ENCODE data around the gene MMP15.
"Not testable (repeated sequence)": the region's sequence is repeated elsewhere in the genome, so short reads cannot be mapped to it uniquely, and the experiment has no call there.

Gene MMP15

GRCh38 chr16:58025351-58026138 lies at the start of gene MMP15:
Gene MMP15, plus strand, starts transcription at chr16:58025754. Its CDS starts 597 bp downstream, at chr16:58026351.
- H3K4me2 ChIP-seq: peak within 1 kb of the TSS; percentile 100
- peak within 1 kb of the TSS; percentile 73 for H3K4me3 ChIP-seq
- no peaks in the 10 kb centered on the region for H3K36me3 ChIP-seq
- H3K9me3 ChIP-seq: no peaks in the 10 kb centered on the region
- peak within 1 kb of the TSS; percentile 64 for H3K9ac ChIP-seq
- peaks cover 81% of the 10 kb centered on the region for H4K20me1 ChIP-seq
- H3K27ac ChIP-seq: no peak within 1 kb of the TSS
- H3K27me3 ChIP-seq: peaks cover 66% of the 10 kb centered on the region
- no peak for TF ChIP-seq Cebpa-rat (IDR thresholded peaks at IDR 0.05)
- H3K4me1 ChIP-seq: peaks cover 41% of the 10 kb centered on the region

GRCh38 chr16:57976331-57976796 lies 49.2 kb upstream of the MMP15 start:
- Histone ChIP-seq H3K4me1 (peaks cover 10% of the 10 kb centered on the region), H3K4me3 (no peak overlapping the region), H3K9ac (no peak overlapping the region), H3K27ac (no peak overlapping the region), H3K36me3 (no peaks in the 10 kb centered on the region), H3K9me3 (no peaks in the 10 kb centered on the region), H3K4me2 (no peak overlapping the region), H4K20me1 (no peaks in the 10 kb centered on the region), H3K27me3 (no peaks in the 10 kb centered on the region)
- no peak for TF ChIP-seq Cebpa-rat (IDR thresholded peaks at IDR 0.05)

GRCh38 chr16:57977418-57978069 lies 48.0 kb upstream of the MMP15 start:
- Histone ChIP-seq H4K20me1 (no peaks in the 10 kb centered on the region), H3K4me3 (no peak overlapping the region), H3K4me1 (peaks cover 4% of the 10 kb centered on the region), H3K27me3 (no peaks in the 10 kb centered on the region), H3K36me3 (no peaks in the 10 kb centered on the region), H3K27ac (no peak overlapping the region), H3K9me3 (no peaks in the 10 kb centered on the region), H3K4me2 (no peak overlapping the region), H3K9ac (no peak overlapping the region)
- no peak for TF ChIP-seq Cebpa-rat (IDR thresholded peaks at IDR 0.05)

GRCh38 chr16:57978070-57978465 lies 47.5 kb upstream of the MMP15 start:
- not testable (repeated sequence) for H3K4me2 ChIP-seq, H3K36me3 ChIP-seq, H3K4me1 ChIP-seq, H3K27me3 ChIP-seq, H4K20me1 ChIP-seq, H3K9me3 ChIP-seq, H3K9ac ChIP-seq, H3K27ac ChIP-seq, H3K4me3 ChIP-seq

- no peaks in the 10 kb centered on the region for H3K9me3 ChIP-seq
- no peak for TF ChIP-seq Cebpa-rat (IDR thresholded peaks at IDR 0.05)
- no peak overlapping the region for H3K4me2 ChIP-seq
- no peak overlapping the region for H3K27ac ChIP-seq
- H3K4me1 ChIP-seq: peaks cover under 1% of the 10 kb centered on the region; the same call in 1 of the 2 replicates
- no peaks in the 10 kb centered on the region for H3K27me3 ChIP-seq
- no peaks in the 10 kb centered on the region for H4K20me1 ChIP-seq
- H3K9ac ChIP-seq: no peak overlapping the region
- no peaks in the 10 kb centered on the region for H3K36me3 ChIP-seq
- H3K4me3 ChIP-seq: no peak overlapping the region
Observed at GRCh38 chr16:57979006-57979585, 46.5 kb upstream of the MMP15 start.

- no peak overlapping the region for H3K27ac ChIP-seq
Observed at GRCh38 chr16:57981636-57982035, 43.9 kb upstream of the MMP15 start.

GRCh38 chr16:57982385-57982784 lies 43.2 kb upstream of the MMP15 start:
- H4K20me1 ChIP-seq: no peaks in the 10 kb centered on the region
- no peaks in the 10 kb centered on the region for H3K27me3 ChIP-seq

More at GRCh38 chr16:57981636-57982035, 43.9 kb upstream of the MMP15 start:
- H3K27me3 ChIP-seq: no peaks in the 10 kb centered on the region
- H3K9me3 ChIP-seq: no peaks in the 10 kb centered on the region
- no peaks in the 10 kb centered on the region for H3K36me3 ChIP-seq
- no peak overlapping the region for H3K4me3 ChIP-seq
- peaks cover 7% of the 10 kb centered on the region for H3K4me1 ChIP-seq
- no peaks in the 10 kb centered on the region for H4K20me1 ChIP-seq
- no peak overlapping the region for H3K4me2 ChIP-seq
- no peak for TF ChIP-seq Cebpa-rat (IDR thresholded peaks at IDR 0.05)
- no peak overlapping the region for H3K9ac ChIP-seq

GRCh38 chr16:57984443-57985203 lies 40.9 kb upstream of the MMP15 start:
- H3K4me2 ChIP-seq: peak overlapping the region; percentile 86
- H3K27ac ChIP-seq: no peak overlapping the region
- no peaks in the 10 kb centered on the region for H3K27me3 ChIP-seq
- H3K9ac ChIP-seq: peak overlapping the region; percentile 55; the same call in 1 of the 2 replicates
- H3K4me1 ChIP-seq: peaks cover 7% of the 10 kb centered on the region
- no peaks in the 10 kb centered on the region for H3K36me3 ChIP-seq
- TF ChIP-seq Cebpa-rat (IDR thresholded peaks at IDR 0.05): no peak
- H4K20me1 ChIP-seq: no peaks in the 10 kb centered on the region
- peak overlapping the region; percentile 63 for H3K4me3 ChIP-seq
- no peaks in the 10 kb centered on the region for H3K9me3 ChIP-seq

More at GRCh38 chr16:57982385-57982784, 43.2 kb upstream of the MMP15 start:
- no peak overlapping the region for H3K9ac ChIP-seq
- peaks cover 7% of the 10 kb centered on the region for H3K4me1 ChIP-seq
- no peaks in the 10 kb centered on the region for H3K36me3 ChIP-seq
- TF ChIP-seq Cebpa-rat (IDR thresholded peaks at IDR 0.05): no peak
- no peak overlapping the region for H3K4me3 ChIP-seq
- H3K4me2 ChIP-seq: no peak overlapping the region
- no peaks in the 10 kb centered on the region for H3K9me3 ChIP-seq
- H3K27ac ChIP-seq: no peak overlapping the region

Data from BLaER1 (cell line).